Colon (tissue), 2 donors: ENCODE results near the gene PITPNM3.

Experiments used
- FAIRE-seq: peaks from 2 replicates; lab custom pipeline; 2012; peaks lifted over from hg19 to GRCh38; lab: Jason Lieb, UNC
- donor health status: control.
- donor health status: control.

The PITPNM3 gene

GRCh38 chr17:6461792-6462524 lies 94.4 kb downstream of the PITPNM3 start:
- FAIRE-seq, result no peak

- no peak for FAIRE-seq
These were observed 95.1 kb downstream of the PITPNM3 start for GRCh38 chr17:6461246-6461645.

- no peak for FAIRE-seq
These were observed 95.7 kb downstream of the PITPNM3 start for GRCh38 chr17:6460531-6461161.

- FAIRE-seq, result no peak
These were observed 97.8 kb downstream of the PITPNM3 start for GRCh38 chr17:6458460-6458950.

GRCh38 chr17:6457688-6458459 lies 98.5 kb downstream of the PITPNM3 start:
- FAIRE-seq, result no peak

- FAIRE-seq, result no peak
These were observed 99.3 kb downstream of the PITPNM3 start for GRCh38 chr17:6456914-6457687.

- FAIRE-seq, result no peak
These were observed 100.0 kb downstream of the PITPNM3 start for GRCh38 chr17:6456321-6456720.

GRCh38 chr17:6455321-6455705 lies 101.0 kb downstream of the PITPNM3 start:
- no peak for FAIRE-seq

- no peak for FAIRE-seq
These were observed 101.6 kb downstream of the PITPNM3 start for GRCh38 chr17:6454495-6455320.

- FAIRE-seq, result no peak
These were observed 102.9 kb downstream of the PITPNM3 start for GRCh38 chr17:6453279-6454024.

- no peak for FAIRE-seq
These were observed 103.7 kb downstream of the PITPNM3 start for GRCh38 chr17:6452471-6453266.

GRCh38 chr17:6450926-6451832 lies 105.2 kb downstream of the PITPNM3 start:
- FAIRE-seq, result no peak

GRCh38 chr17:6449307-6449706 lies 107.0 kb downstream of the PITPNM3 start:
- no peak for FAIRE-seq

- no peak for FAIRE-seq
These were observed 107.9 kb downstream of the PITPNM3 start for GRCh38 chr17:6448473-6448872.

GRCh38 chr17:6446516-6447100 lies 109.7 kb downstream of the PITPNM3 start:
- FAIRE-seq, result no peak

- FAIRE-seq, result no peak
These were observed 111.6 kb downstream of the PITPNM3 start for GRCh38 chr17:6444571-6445335.
